Common myeloid progenitor, CD34-positive (primary cell): ENCODE measurements around the gene PHYH.
A peak's percentile ranks its signal among the peaks of the same experiment; 100 is the strongest.

ENCODE experiments used
- CTCF ChIA-PET: fragments of 350-600 bp; sonication (Branson Sonifier 250); formaldehyde crosslinking; loops from one replicate; lab custom pipeline; 2021; ENCODE audit warnings: antibody characterized with exemption; lab: Charles Lee
- POLR2A ChIA-PET: fragments of 350-600 bp; sonication (Branson Sonifier 250); formaldehyde crosslinking; loops from one replicate; lab custom pipeline; 2021; ENCODE audit warnings: antibody characterized with exemption; lab: Charles Lee
- DNase-seq, 3 donors: peaks; one replicate each; pipeline versions ENCODE4 v3.0.0 to v3.0.0-alpha.2; 2013
- H3K27ac ChIP-seq, 2 experiments: 1 replicate in 1 of 2; 2 replicates in 1 of 2; pipeline ENCODE4 v1.7.0; 2013; ENCODE audit warnings: inconsistent platforms in 2 of 2, low read length in 2 of 2, mild to moderate bottlenecking in 2 of 2, low read depth in 1 of 2, moderate library complexity in 1 of 2; ENCODE audit not compliant: severe bottlenecking in 2 of 2, insufficient read depth in 1 of 2, poor library complexity in 1 of 2
- H3K27me3 ChIP-seq, 5 experiments: replicated peaks in 2 of 5; 1 replicate in 3 of 5; 2 replicates in 2 of 5; pipeline versions ENCODE4 v1.6.1 to v1.7.0; 2013; ENCODE audit warnings: low read length in 4 of 5, mild to moderate bottlenecking in 2 of 5, moderate library complexity in 2 of 5, inconsistent platforms in 1 of 5; ENCODE audit not compliant: insufficient read depth in 5 of 5, control insufficient read depth in 4 of 5
- H3K36me3 ChIP-seq, 4 experiments: 1 replicate in 2 of 4; 2 replicates in 2 of 4; pipeline versions ENCODE4 v1.6.1 to v1.7.0; 2013; ENCODE audit warnings: low read length in 3 of 4, control low read depth in 1 of 4, mild to moderate bottlenecking in 1 of 4; ENCODE audit not compliant: control insufficient read depth in 4 of 4, insufficient read depth in 4 of 4
- H3K4me1 ChIP-seq, 4 experiments: 1 replicate in 3 of 4; 2 replicates in 1 of 4; pipeline versions ENCODE4 v1.6.1 to v1.7.1; 2013; ENCODE audit warnings: low read length in 3 of 4, mild to moderate bottlenecking in 3 of 4, control low read depth in 1 of 4, inconsistent platforms in 1 of 4, moderate library complexity in 1 of 4; ENCODE audit not compliant: control insufficient read depth in 4 of 4, insufficient read depth in 4 of 4; ENCODE audit errors: control extremely low read depth in 1 of 4
- H3K4me3 ChIP-seq, 7 experiments: 1 replicate in 4 of 7; 2 replicates in 3 of 7; pipeline versions ENCODE4 v1.5.1 to v1.7.0; 2013; ENCODE audit warnings: mild to moderate bottlenecking in 7 of 7, low read length in 6 of 7, moderate library complexity in 6 of 7, inconsistent platforms in 2 of 7, low read depth in 2 of 7, control low read depth in 1 of 7; ENCODE audit not compliant: insufficient read depth in 4 of 7, control insufficient read depth in 1 of 7; ENCODE audit errors: extremely low read depth in 1 of 7
- H3K9me3 ChIP-seq, 5 experiments: 1 replicate in 4 of 5; 2 replicates in 1 of 5; pipeline versions ENCODE4 v1.6.1 to v1.7.1; 2013; ENCODE audit warnings: low read length in 4 of 5, mild to moderate bottlenecking in 2 of 5, inconsistent platforms in 1 of 5, low read depth in 1 of 5, moderate library complexity in 1 of 5; ENCODE audit not compliant: control insufficient read depth in 4 of 5, insufficient read depth in 2 of 5; ENCODE audit errors: control extremely low read depth in 1 of 5
- WGBS: methylation state at CpG from one replicate; pipeline ENCODE4 v1.1.5; 2013; ENCODE audit not compliant: insufficient coverage; 5-methylcytosine and 5-hydroxymethylcytosine counted together

The PHYH gene

DNA sequence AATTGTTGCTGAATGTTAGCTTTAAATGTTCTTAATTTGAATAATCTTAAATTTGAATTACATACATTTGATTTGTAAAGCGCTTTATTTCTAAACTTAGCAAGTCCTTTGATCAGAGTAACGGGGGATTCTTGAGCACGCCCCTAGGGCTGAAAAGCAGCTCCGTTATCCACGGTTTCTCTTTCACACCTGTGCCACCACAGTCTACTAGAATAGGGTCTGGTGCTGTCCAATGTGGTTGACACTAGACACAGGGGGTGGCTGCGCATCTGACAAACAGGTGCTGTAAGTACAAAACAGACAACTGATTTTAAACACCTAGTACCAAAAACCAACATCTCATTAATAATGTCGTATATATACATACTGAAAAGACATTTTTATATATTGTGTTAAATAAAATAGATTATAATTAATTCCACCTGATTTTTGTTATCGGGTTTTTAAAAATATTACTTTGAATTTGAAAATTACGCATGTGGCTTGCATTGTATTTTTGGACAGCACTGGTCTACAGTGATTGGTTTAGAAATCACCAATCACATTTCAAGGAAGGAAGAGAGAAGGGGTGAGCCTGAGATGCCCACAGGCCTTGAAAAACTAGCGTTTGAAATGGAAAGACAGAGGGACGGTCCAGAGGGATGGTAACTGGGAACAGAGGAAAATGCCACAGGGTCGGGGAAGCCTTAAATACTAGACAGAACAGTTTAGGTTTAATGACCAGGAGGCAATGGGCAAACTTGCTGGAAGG, 40.9 kb upstream of the PHYH start:
- Histone ChIP-seq H3K36me3 (peaks cover 10 to 44% (median 22%) of the 10 kb centered on the region in 4 experiments), H3K9me3 (no peaks in the 10 kb centered on the region), H3K27ac (peak overlapping the region in 1 of 2 experiments; percentile 9), H3K4me3 (no peak overlapping the region), H3K4me1 (peaks cover 2 to 8% (median 4%) of the 10 kb centered on the region in 4 experiments), H3K27me3 (no peaks in the 10 kb centered on the region)
- ChIA-PET CTCF (no interaction called here), POLR2A (no interaction called here)
- WGBS = 97% methylated on average over 9 of the region's 12 CpGs
- peak in 1 of 3 donors; percentile 14 for DNase-seq

DNA sequence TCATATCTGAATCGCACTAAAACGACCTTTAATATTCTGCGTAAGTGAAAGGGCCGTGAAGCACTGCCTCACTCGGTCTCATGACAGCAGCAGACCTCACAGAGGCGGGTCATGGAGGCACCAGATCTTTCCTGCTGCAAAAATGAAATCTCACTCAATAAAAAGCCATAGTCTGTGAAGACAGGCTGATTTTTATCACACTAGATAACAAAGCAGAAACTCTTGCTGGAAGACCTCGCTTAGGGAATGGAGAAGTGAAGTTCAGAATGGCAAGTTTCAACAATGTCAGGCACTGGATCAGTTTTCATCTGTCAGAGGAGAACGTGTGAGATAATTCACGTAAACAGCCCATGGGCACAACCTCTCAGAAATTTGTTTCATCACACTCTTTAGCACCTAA, 40.2 kb upstream of the PHYH start:
- DNase-seq = no peak
- CTCF ChIA-PET = no interaction called here
- H3K36me3 ChIP-seq = peaks cover 10 to 45% (median 23%) of the 10 kb centered on the region in 4 experiments
- POLR2A ChIA-PET = no interaction called here
- no peak overlapping the region for H3K4me3 ChIP-seq
- no peaks in the 10 kb centered on the region for H3K27me3 ChIP-seq
- H3K27ac ChIP-seq = peak overlapping the region in 1 of 2 experiments; percentile 9
- 97% methylated on average over 7 of the region's 9 CpGs for WGBS
- peaks cover 0 to 3% (median under 1%) of the 10 kb centered on the region in 4 experiments for H3K4me1 ChIP-seq
- H3K9me3 ChIP-seq = no peaks in the 10 kb centered on the region

DNA sequence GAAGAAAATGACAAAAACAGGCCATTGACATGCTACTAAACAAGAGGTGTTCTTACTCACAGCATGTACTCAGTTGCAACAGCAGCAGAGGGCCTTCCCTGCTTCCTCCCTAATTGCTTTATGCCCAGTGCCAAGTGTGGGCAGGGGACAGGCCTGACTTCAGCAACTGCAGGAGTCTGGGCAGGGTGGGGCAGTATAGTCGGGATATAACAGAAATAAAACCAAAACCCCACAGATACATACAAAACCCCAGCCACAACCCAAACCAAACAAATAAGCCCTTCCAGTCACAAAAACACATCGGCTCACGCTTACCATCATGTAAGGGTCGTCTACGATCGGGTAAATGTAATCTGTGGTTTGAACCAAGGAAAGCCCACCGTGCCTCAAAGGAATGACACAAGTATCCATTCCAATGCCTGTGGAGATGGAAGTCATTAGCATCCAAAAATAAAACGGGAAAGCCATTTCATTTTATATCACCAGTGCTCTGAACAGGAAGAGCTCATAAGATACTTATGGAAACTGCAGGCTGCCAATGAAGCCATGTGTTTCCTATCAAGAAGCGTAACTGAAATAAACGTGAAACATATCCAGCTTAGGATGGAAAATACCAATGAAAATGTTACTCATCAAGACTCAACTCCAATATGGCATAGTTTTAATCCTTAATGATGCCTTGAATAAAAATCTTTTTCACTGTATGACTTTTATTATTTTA, 38.7 kb upstream of the PHYH start:
- WGBS = 61% methylated on average over 2 of the region's 10 CpGs
- CTCF ChIA-PET = interaction anchor here (1.3 kb wide), 1 partner anchor 36 kb away, joined by 4 read pairs; no protein-coding TSS in a partner anchor
- Histone ChIP-seq H3K36me3 (peaks cover 10 to 49% (median 29%) of the 10 kb centered on the region in 4 experiments), H3K4me1 (no peaks in the 10 kb centered on the region), H3K27me3 (no peaks in the 10 kb centered on the region), H3K27ac (no peak overlapping the region), H3K4me3 (no peak overlapping the region), H3K9me3 (no peaks in the 10 kb centered on the region)
- POLR2A ChIA-PET = interaction anchor here (0.6 kb wide), 1 partner anchor 47 kb away, joined by 3 read pairs; no protein-coding TSS in a partner anchor
- no peak for DNase-seq

DNA sequence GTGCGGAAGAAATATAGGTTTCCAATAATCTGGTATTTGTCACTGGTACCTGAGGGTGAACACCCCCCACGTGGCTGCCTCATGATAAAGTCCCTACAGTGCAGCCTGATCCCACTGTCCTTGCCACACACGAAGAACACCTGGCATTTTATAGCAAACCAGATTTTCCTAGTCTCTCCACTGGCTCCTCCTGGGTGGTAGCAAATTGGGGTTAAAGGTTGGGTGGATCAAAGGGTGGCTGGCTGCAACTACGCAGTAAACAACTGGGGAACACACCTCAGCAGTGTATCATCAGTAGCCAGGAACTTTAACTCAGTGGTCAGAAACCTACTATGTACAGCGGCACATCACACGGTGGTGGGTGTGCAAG, 37.9 kb upstream of the PHYH start:
- CTCF ChIA-PET = interaction anchor here (1.3 kb wide), 1 partner anchor 36 kb away, joined by 4 read pairs; no protein-coding TSS in a partner anchor

DNA sequence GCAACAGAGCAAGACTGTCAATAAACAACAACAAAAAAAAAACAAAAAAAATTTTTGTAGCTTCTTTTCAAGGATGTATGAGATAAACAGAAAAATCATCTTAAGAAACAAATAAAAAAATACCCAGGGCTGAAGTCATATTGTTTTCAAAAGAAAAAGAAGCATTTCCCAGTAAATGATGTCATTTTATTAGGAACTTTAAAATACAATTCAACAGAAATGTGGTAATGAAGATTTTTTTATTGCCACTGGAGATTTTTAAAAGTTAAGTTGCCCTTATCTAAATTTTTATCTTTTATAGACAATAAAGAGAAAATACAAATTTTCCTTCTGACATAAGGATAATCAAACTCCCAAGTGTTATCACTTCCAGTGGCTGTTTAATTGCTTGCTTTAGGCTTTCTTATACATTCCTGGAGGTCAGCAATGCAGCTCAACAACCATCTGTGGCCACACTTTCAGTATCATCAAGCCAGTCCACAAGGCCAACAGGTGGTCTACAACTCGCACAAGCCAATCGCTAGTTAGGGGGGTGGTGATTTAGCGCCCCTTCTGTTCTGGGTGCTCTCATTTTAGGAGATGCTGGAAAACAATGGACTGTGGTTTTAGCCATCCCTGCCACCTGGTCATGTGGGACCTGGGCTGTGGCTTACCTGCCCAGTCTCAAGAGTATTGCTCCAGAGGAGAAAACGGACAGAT, 37.4 kb upstream of the PHYH start:
- Histone ChIP-seq H3K36me3 (peaks cover 10 to 47% (median 35%) of the 10 kb centered on the region in 4 experiments), H3K9me3 (no peaks in the 10 kb centered on the region), H3K4me3 (no peak overlapping the region), H3K4me1 (no peaks in the 10 kb centered on the region), H3K27ac (no peak overlapping the region), H3K27me3 (no peaks in the 10 kb centered on the region)
- DNase-seq = no peak
- ChIA-PET CTCF (interaction anchor here (1.3 to 1.7 kb wide), 2 partner anchors 15 to 35 kb away, joined by 4 read pairs; no protein-coding TSS in a partner anchor), POLR2A (no interaction called here)
- 96% methylated on average over 4 of the region's 4 CpGs for WGBS

More for the DNA sequence above, 37.9 kb upstream of the PHYH start:
- peaks cover 10 to 46% (median 32%) of the 10 kb centered on the region in 4 experiments for H3K36me3 ChIP-seq
- no peaks in the 10 kb centered on the region for H3K27me3 ChIP-seq
- H3K4me1 ChIP-seq = no peaks in the 10 kb centered on the region
- no peaks in the 10 kb centered on the region for H3K9me3 ChIP-seq
- no peak for DNase-seq
- 95% methylated on average over 4 of the region's 6 CpGs for WGBS
- H3K4me3 ChIP-seq = no peak overlapping the region
- POLR2A ChIA-PET = no interaction called here
- no peak overlapping the region for H3K27ac ChIP-seq

DNA sequence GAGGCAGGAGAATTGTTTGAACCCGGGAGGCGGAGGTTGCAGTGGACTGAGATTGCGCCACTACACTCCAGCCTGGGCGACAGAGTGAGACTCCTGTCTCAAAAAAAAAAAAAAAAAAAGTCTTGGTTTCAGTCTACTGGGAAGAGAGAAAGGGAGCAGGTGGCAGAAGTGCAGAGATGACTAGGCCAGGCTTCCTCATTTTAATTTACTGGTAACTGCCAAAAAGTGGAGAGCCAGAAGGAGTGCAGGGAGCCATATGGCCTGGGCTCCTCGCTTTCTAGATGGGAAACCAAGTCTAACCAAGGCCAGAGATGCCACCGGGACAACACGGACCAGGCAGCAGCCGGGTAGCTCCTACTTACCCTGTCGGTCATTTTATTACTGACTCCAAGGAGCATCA, 36.0 kb upstream of the PHYH start:
- Histone ChIP-seq H3K27ac (no peak overlapping the region), H3K9me3 (no peaks in the 10 kb centered on the region), H3K4me3 (no peak overlapping the region), H3K36me3 (peaks cover 17 to 59% (median 44%) of the 10 kb centered on the region in 4 experiments), H3K4me1 (no peaks in the 10 kb centered on the region), H3K27me3 (no peaks in the 10 kb centered on the region)
- DNase-seq = peak in 1 of 3 donors; percentile 14
- ChIA-PET CTCF (interaction anchor here (1.7 kb wide), 1 partner anchor 14 kb away, joined by 4 read pairs; no protein-coding TSS in a partner anchor), POLR2A (no interaction called here)
- 97% methylated on average over 7 of the region's 9 CpGs for WGBS
